ENCODE results near the gene EYA2.

Gene EYA2

GRCh38 chr20:46984405-46984804 is 89.8 kb downstream of the EYA2 start:
- no peak for DNase-seq

- no peak for DNase-seq
Observed at GRCh38 chr20:46985250-46985649, 90.6 kb downstream of the EYA2 start.

- DNase-seq, result no peak
Observed at GRCh38 chr20:46985671-46986070, 91.0 kb downstream of the EYA2 start.

- no peak for DNase-seq
Observed at GRCh38 chr20:46987001-46987400, 92.4 kb downstream of the EYA2 start.

- peak; percentile 22 for DNase-seq
Observed at GRCh38 chr20:46990017-46990595, 95.5 kb downstream of the EYA2 start.

- DNase-seq, result no peak
Observed at GRCh38 chr20:46990596-46991104, 96.0 kb downstream of the EYA2 start.

GRCh38 chr20:46991168-46991567 is 96.5 kb downstream of the EYA2 start:
- DNase-seq, result no peak

GRCh38 chr20:46991880-46992639 is 97.4 kb downstream of the EYA2 start:
- DNase-seq, result no peak

- no peak for DNase-seq
Observed at GRCh38 chr20:46992640-46993035, 98.0 kb downstream of the EYA2 start.

GRCh38 chr20:46993465-46994095 is 98.9 kb downstream of the EYA2 start:
- no peak for DNase-seq

- no peak for DNase-seq
Observed at GRCh38 chr20:46994341-46994740, 99.7 kb downstream of the EYA2 start.

- no peak for DNase-seq
Observed at GRCh38 chr20:46995561-46996142, 101.0 kb downstream of the EYA2 start.

- DNase-seq, result no peak
Observed at GRCh38 chr20:46997187-46997586, 102.5 kb downstream of the EYA2 start.

- no peak for DNase-seq
Observed at GRCh38 chr20:46998477-46999240, 104.0 kb downstream of the EYA2 start.

GRCh38 chr20:46999801-47000465 is 105.3 kb downstream of the EYA2 start:
- DNase-seq, result peak; percentile 48

- DNase-seq, result peak; percentile 59
Observed at GRCh38 chr20:47003223-47003622, 108.6 kb downstream of the EYA2 start.

- no peak for DNase-seq
Observed at GRCh38 chr20:47004179-47004578, 109.5 kb downstream of the EYA2 start.

GRCh38 chr20:47007826-47008655 is 113.4 kb downstream of the EYA2 start:
- no peak for DNase-seq

GRCh38 chr20:47008842-47009518 is 114.3 kb downstream of the EYA2 start:
- peak; percentile 80 for DNase-seq

- DNase-seq, result no peak
Observed at GRCh38 chr20:47009784-47010183, 115.1 kb downstream of the EYA2 start.

- no peak for DNase-seq
Observed at GRCh38 chr20:47011984-47012383, 117.3 kb downstream of the EYA2 start.
